ENCODE results near the gene ZNF814.
"Not testable (repeated sequence)": the region's sequence is repeated elsewhere in the genome, so short reads cannot be mapped to it uniquely, and the experiment has no call there.

The ZNF814 gene

GRCh38 chr19:57888560-57889231 lies at the start of gene ZNF814:
Gene ZNF814, minus strand, starts transcription at chr19:57889037. Its CDS starts 235 bp downstream, at chr19:57888802.
- DNase-seq (ENCODE audit: low read depth in 2 of 2): peak; percentile 53 to 70

GRCh38 chr19:57935731-57936130 lies 46.9 kb upstream of the ZNF814 start:
- DNase-seq (ENCODE audit: low read depth in 2 of 2): no peak

GRCh38 chr19:57934820-57935665 lies 46.2 kb upstream of the ZNF814 start, which contains the start of gene ZNF418:
Gene ZNF418, minus strand, starts transcription at chr19:57935402. Its CDS starts 1,580 bp downstream, at chr19:57933822.
- peak; percentile 14 to 19 for DNase-seq (ENCODE audit: low read depth in 2 of 2)

- DNase-seq (ENCODE audit: low read depth in 2 of 2): no peak
Measured at GRCh38 chr19:57927587-57927986, 38.8 kb upstream of the ZNF814 start.

GRCh38 chr19:57916168-57916995 lies 27.5 kb upstream of the ZNF814 start, which contains the start of gene ZNF417:
Gene ZNF417, minus strand, starts transcription at chr19:57916592. Its CDS starts 181 bp downstream, at chr19:57916411.
- peak; percentile 74 to 80 for DNase-seq (ENCODE audit: low read depth in 2 of 2)

- DNase-seq (ENCODE audit: low read depth in 2 of 2): no peak
Measured at GRCh38 chr19:57914531-57914930, 25.7 kb upstream of the ZNF814 start.

GRCh38 chr19:57907394-57907793 lies 18.6 kb upstream of the ZNF814 start:
- DNase-seq (ENCODE audit: low read depth in 2 of 2): no peak

- no peak for DNase-seq (ENCODE audit: low read depth in 2 of 2)
Measured at GRCh38 chr19:57905258-57905657, 16.4 kb upstream of the ZNF814 start.

- DNase-seq (ENCODE audit: low read depth in 2 of 2): no peak
Measured at GRCh38 chr19:57903618-57904184, 14.9 kb upstream of the ZNF814 start.

- no peak for DNase-seq (ENCODE audit: low read depth in 2 of 2)
Measured at GRCh38 chr19:57900311-57900710, 11.5 kb upstream of the ZNF814 start.

GRCh38 chr19:57890706-57891105 lies 1.9 kb upstream of the ZNF814 start:
- not testable (repeated sequence) for DNase-seq (ENCODE audit: low read depth in 2 of 2)

- no peak for DNase-seq (ENCODE audit: low read depth in 2 of 2)
Measured at GRCh38 chr19:57888107-57888559, 704 bp downstream of the ZNF814 start.

- no peak for DNase-seq (ENCODE audit: low read depth in 2 of 2)
Measured at GRCh38 chr19:57887195-57887941, 1.5 kb downstream of the ZNF814 start.

GRCh38 chr19:57886046-57886445 lies 2.8 kb downstream of the ZNF814 start:
- DNase-seq (ENCODE audit: low read depth in 2 of 2): no peak

- not testable (repeated sequence) for DNase-seq (ENCODE audit: low read depth in 2 of 2)
Measured at GRCh38 chr19:57873883-57874799, 14.7 kb downstream of the ZNF814 start.

GRCh38 chr19:57872450-57872849 lies 16.4 kb downstream of the ZNF814 start:
- no peak for DNase-seq (ENCODE audit: low read depth in 2 of 2)

GRCh38 chr19:57870225-57870624 lies 18.6 kb downstream of the ZNF814 start:
- DNase-seq (ENCODE audit: low read depth in 2 of 2): no peak

- not testable (repeated sequence) for DNase-seq (ENCODE audit: low read depth in 2 of 2)
Measured at GRCh38 chr19:57869655-57870054, 19.2 kb downstream of the ZNF814 start.

- no peak for DNase-seq (ENCODE audit: low read depth in 2 of 2)
Measured at GRCh38 chr19:57867868-57868492, 20.9 kb downstream of the ZNF814 start.
